ENCODE results near the gene FOXJ1.
"Not testable (repeated sequence)": the region's sequence is repeated elsewhere in the genome, so short reads cannot be mapped to it uniquely, and the experiment has no call there.

The FOXJ1 gene

GRCh38 chr17:76141212-76142038, at the start of gene FOXJ1:
Gene FOXJ1, minus strand, starts transcription at chr17:76141245. Its CDS starts 850 bp downstream, at chr17:76140395.
- peak; percentile 54 for DNase-seq (ENCODE audit: low read depth)

- DNase-seq (ENCODE audit: low read depth): no peak
Observed at GRCh38 chr17:76189741-76190140, 48.7 kb upstream of the FOXJ1 start.

- no peak for DNase-seq (ENCODE audit: low read depth)
Observed at GRCh38 chr17:76189247-76189646, 48.2 kb upstream of the FOXJ1 start.

- no peak for DNase-seq (ENCODE audit: low read depth)
Observed at GRCh38 chr17:76188213-76189016, 47.4 kb upstream of the FOXJ1 start.

- DNase-seq (ENCODE audit: low read depth): not testable (repeated sequence)
Observed at GRCh38 chr17:76186774-76187173, 45.7 kb upstream of the FOXJ1 start.

- DNase-seq (ENCODE audit: low read depth): no peak
Observed at GRCh38 chr17:76184290-76184689, 43.2 kb upstream of the FOXJ1 start.

- peak; percentile 68 for DNase-seq (ENCODE audit: low read depth)
Observed at GRCh38 chr17:76182016-76182764, 41.1 kb upstream of the FOXJ1 start.

GRCh38 chr17:76179496-76180467, 38.7 kb upstream of the FOXJ1 start:
- no peak for DNase-seq (ENCODE audit: low read depth)

GRCh38 chr17:76178124-76178523, 37.1 kb upstream of the FOXJ1 start:
- DNase-seq (ENCODE audit: low read depth): no peak

GRCh38 chr17:76176701-76177574, 35.9 kb upstream of the FOXJ1 start:
- no peak for DNase-seq (ENCODE audit: low read depth)

- no peak for DNase-seq (ENCODE audit: low read depth)
Observed at GRCh38 chr17:76174037-76174436, 33.0 kb upstream of the FOXJ1 start.

- DNase-seq (ENCODE audit: low read depth): no peak
Observed at GRCh38 chr17:76173474-76173873, 32.4 kb upstream of the FOXJ1 start.

- DNase-seq (ENCODE audit: low read depth): no peak
Observed at GRCh38 chr17:76171706-76172105, 30.7 kb upstream of the FOXJ1 start.

GRCh38 chr17:76170114-76170513, 29.1 kb upstream of the FOXJ1 start:
- no peak for DNase-seq (ENCODE audit: low read depth)

GRCh38 chr17:76166906-76167305, 25.9 kb upstream of the FOXJ1 start:
- DNase-seq (ENCODE audit: low read depth): no peak

GRCh38 chr17:76166168-76166567, 25.1 kb upstream of the FOXJ1 start:
- DNase-seq (ENCODE audit: low read depth): no peak

GRCh38 chr17:76164331-76164730, 23.3 kb upstream of the FOXJ1 start:
- no peak for DNase-seq (ENCODE audit: low read depth)

GRCh38 chr17:76163919-76164318, 22.9 kb upstream of the FOXJ1 start:
- DNase-seq (ENCODE audit: low read depth): no peak

- no peak for DNase-seq (ENCODE audit: low read depth)
Observed at GRCh38 chr17:76161619-76162266, 20.7 kb upstream of the FOXJ1 start.
